ENCODE measurements around the gene ABCA13.

ABCA13 gene

GRCh38 chr7:48292949-48293348 lies 121.7 kb downstream of the ABCA13 start:
- TF ChIP-seq CTCF (IDR thresholded peaks at IDR 0.05; ENCODE audit: insufficient read depth, low read depth, low read length, missing control alignments) = no peak
- DNase-seq (ENCODE audit: low read depth) = no peak

DNA sequence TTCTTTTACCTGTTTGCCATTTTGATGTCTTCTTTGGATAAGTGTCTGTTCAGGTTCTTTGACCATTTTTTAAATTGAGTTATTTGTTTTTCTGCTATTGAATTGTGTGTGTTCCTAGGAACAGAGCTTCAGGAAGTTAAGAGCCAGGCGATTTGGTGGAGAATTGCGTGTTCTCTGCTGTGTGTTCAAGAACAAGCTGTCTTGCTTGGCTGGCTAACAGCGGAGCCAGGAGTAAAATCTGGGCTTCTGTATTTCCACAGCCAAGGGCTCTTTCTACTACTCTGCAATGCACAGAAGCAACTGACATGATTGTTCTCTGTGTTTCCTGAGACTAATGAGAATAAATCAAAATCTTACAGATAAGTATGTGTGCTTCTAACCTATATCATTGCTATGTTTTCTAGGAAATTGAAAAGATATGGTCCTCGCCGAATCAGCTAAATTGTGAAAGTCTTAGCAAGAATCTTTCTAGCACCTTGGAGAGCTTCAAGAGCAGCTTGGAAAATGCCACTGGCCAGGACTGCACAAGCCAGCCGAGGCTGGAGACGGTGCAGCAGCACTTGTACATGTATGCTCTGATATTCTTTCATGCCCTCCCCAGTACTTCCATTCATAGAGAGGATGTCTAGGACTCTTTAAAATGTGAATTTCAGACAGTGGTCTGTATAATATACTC lies 124.2 kb downstream of the ABCA13 start:
- DNase-seq (ENCODE audit: low read depth) = no peak
- TF ChIP-seq CTCF (IDR thresholded peaks at IDR 0.05; ENCODE audit: insufficient read depth, low read depth, low read length, missing control alignments) = no peak

More at GRCh38 chr7:48292949-48293348, 121.7 kb downstream of the ABCA13 start:
- no peak overlapping the region for H3K4me3 ChIP-seq (ENCODE audit: low read length)

DNA sequence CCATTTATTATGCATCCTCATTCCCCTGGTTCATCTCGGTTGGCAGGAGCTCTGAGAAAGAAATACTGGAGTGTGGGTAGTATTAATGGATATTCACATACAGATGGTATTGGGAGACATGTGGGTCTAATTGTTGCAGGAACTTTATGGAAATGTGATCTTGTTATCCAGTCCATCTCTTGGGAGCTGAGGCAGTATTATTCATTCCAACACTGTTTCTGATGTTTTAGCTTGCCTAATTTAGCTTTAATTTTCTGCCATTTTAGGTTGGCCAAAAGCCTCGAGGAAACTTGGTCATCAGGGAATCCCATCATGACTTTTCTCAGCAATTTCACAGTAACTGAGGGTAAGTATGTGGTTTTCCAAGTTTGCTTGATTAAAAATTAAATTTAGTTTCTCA lies 125.7 kb downstream of the ABCA13 start:
- no peak for DNase-seq (ENCODE audit: low read depth)
- no peak for TF ChIP-seq CTCF (IDR thresholded peaks at IDR 0.05; ENCODE audit: insufficient read depth, low read depth, low read length, missing control alignments)
- H3K4me3 ChIP-seq (ENCODE audit: low read length) = no peak overlapping the region

More for the DNA sequence above, 124.2 kb downstream of the ABCA13 start:
- H3K4me3 ChIP-seq (ENCODE audit: low read length) = no peak overlapping the region

- no peak for TF ChIP-seq CTCF (IDR thresholded peaks at IDR 0.05; ENCODE audit: insufficient read depth, low read depth, low read length, missing control alignments)
- H3K4me3 ChIP-seq (ENCODE audit: low read length) = no peak overlapping the region
- DNase-seq (ENCODE audit: low read depth) = peak; percentile 94
Measured at GRCh38 chr7:48298779-48299178, 127.5 kb downstream of the ABCA13 start.

DNA sequence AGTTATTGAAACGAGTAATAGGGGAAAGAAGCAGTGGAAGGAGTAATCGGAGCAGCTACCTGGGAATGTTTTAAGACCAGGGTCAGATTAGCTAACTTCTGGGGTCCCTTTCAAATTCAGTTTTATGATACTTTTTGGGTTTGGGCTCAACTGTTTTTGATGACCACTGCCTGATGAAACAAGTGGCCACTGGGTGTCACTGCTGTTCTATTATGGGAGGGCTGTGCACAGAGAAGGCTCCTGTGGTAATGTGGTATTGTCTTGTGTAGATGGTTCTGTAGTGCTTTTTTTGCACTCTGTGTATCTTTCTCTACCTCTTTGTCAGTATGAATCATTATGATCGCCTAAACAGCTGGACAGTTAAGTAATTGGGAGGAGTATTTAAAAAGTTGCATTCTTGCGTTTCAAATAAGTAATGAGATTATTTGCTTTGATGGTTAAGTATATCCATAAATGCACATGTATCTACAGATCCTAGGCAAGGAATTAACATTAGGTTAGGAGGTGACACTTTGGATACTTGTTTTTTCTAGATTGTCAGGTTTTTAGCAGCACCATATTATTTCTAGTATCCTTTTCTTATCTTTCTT lies 128.4 kb downstream of the ABCA13 start:
- peak; percentile 90 for TF ChIP-seq CTCF (IDR thresholded peaks at IDR 0.05; ENCODE audit: insufficient read depth, low read depth, low read length, missing control alignments)
- DNase-seq (ENCODE audit: low read depth) = peak; percentile 85
- no peak overlapping the region for H3K4me3 ChIP-seq (ENCODE audit: low read length)

GRCh38 chr7:48300301-48300700 lies 129.0 kb downstream of the ABCA13 start:
- no peak for DNase-seq (ENCODE audit: low read depth)
- TF ChIP-seq CTCF (IDR thresholded peaks at IDR 0.05; ENCODE audit: insufficient read depth, low read depth, low read length, missing control alignments) = no peak
- no peak overlapping the region for H3K4me3 ChIP-seq (ENCODE audit: low read length)

DNA sequence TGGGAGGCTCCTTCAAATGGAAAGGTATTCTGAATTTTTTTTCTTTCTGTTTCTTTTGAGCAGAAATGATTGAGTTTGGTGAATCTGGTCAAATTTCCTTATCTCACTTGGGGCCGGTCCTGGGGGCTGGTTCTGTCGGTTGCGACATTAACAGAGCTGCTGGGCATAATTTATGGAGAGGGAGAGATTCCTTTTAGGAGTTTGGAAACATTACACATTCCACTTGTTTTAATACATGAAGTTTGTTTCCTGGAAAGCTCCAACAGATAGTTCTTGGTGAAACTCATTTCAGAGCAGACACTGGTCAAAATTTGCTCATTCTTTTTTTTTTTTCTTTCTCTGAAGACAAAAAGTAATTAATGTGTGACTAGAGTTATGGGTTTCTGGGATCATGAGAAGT lies 129.9 kb downstream of the ABCA13 start:
- no peak for DNase-seq (ENCODE audit: low read depth)
- TF ChIP-seq CTCF (IDR thresholded peaks at IDR 0.05; ENCODE audit: insufficient read depth, low read depth, low read length, missing control alignments) = no peak
- no peak overlapping the region for H3K4me3 ChIP-seq (ENCODE audit: low read length)

Data from epithelial cell of esophagus (primary cell).